BLaER1 treated with 17β-estradiol and CSF1 and Interleukin-3, amounts not matched to agents 10 nM and 100 nM (cell line): ENCODE measurements around the gene RBM45.
"Not testable (repeated sequence)": the region's sequence is repeated elsewhere in the genome, so short reads cannot be mapped to it uniquely, and the experiment has no call there.

ENCODE experiments used
- H3K27ac ChIP-seq, 11 experiments: shearing (Covaris generic); formaldehyde crosslinking; 2 replicates each; pipeline ENCODE4 v1.8.1; 2022
- H3K27me3 ChIP-seq, 11 experiments: shearing (Covaris generic); formaldehyde crosslinking; 2 replicates each; pipeline ENCODE4 v1.8.1; 2022
- H3K36me3 ChIP-seq, 11 experiments: shearing (Covaris generic); formaldehyde crosslinking; 2 replicates each; pipeline ENCODE4 v1.8.1; 2022
- H3K4me1 ChIP-seq, 10 experiments: shearing (Covaris generic); formaldehyde crosslinking; 2 replicates each; pipeline ENCODE4 v1.8.1; 2022
- H3K4me2 ChIP-seq, 11 experiments: shearing (Covaris generic); formaldehyde crosslinking; 2 replicates each; pipeline ENCODE4 v1.8.1; 2022
- H3K4me3 ChIP-seq, 10 experiments: shearing (Covaris generic); formaldehyde crosslinking; 2 replicates each; pipeline ENCODE4 v1.8.1; 2022
- H3K9ac ChIP-seq, 11 experiments: shearing (Covaris generic); formaldehyde crosslinking; 2 replicates each; pipeline ENCODE4 v1.8.1; 2022
- H3K9me3 ChIP-seq, 11 experiments: shearing (Covaris generic); formaldehyde crosslinking; replicated peaks in 1 of 11; 2 replicates each; pipeline ENCODE4 v1.8.1; 2022
- H4K20me1 ChIP-seq, 11 experiments: shearing (Covaris generic); formaldehyde crosslinking; 2 replicates each; pipeline ENCODE4 v1.8.1; 2022
- Cebpa-rat ChIP-seq, 11 experiments: shearing (Covaris generic); IDR thresholded peaks; 2 replicates each; pipeline ENCODE4 v1.8.1; 2022

Gene RBM45

DNA sequence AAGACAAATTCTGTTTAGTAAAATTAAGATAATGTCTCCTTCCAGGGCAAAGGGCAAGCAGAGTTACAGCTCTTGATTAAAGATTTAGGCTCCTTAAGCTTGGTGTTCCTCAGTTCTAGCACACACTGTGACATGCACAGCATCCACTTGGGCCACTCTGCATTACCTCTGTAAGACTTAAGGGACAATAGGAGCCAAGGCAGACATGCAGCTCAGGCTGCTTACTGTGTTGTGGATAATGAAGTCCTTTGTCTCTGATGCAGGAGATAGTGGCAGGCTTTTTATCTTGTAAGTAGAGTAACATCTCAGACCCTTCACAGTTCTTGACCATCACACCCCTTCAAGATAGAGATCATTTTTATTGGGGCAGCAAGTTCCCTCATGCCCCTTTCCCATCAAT lies 31.2 kb downstream of the RBM45 start:
- TF ChIP-seq Cebpa-rat (IDR thresholded peaks at IDR 0.05): no peak
- Histone ChIP-seq H3K4me1 (peaks cover 0 to 9% (median 0%) of the 10 kb centered on the region in 10 experiments; a peak in 1 of 20 replicates), H3K4me3 (no peak overlapping the region), H3K36me3 (no peaks in the 10 kb centered on the region), H3K27ac (no peak overlapping the region), H3K9me3 (no peaks in the 10 kb centered on the region), H3K27me3 (no peaks in the 10 kb centered on the region), H3K4me2 (no peak overlapping the region), H4K20me1 (no peaks in the 10 kb centered on the region), H3K9ac (no peak overlapping the region)

DNA sequence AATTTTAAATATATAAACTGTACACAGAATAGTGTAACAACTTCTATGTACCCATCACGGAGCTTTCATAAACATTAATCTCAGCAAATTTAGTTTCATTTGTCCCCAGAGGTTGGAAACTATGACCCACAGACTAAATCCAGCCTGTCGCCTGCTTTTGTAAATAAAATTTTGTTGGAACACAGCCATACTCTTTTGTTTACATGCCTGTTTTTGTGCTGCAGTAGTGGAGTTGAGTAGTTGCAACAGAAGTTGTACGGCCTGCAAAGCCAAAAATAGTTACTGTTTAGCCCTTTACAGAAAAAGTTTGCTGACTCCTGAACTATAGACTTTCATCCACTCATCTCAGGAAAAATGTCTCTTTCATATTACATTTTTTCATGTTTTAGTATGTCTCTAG lies 39.8 kb downstream of the RBM45 start:
- no peaks in the 10 kb centered on the region for H3K36me3 ChIP-seq
- H4K20me1 ChIP-seq: no peaks in the 10 kb centered on the region
- peaks cover 17 to 21% (median 19%) of the 10 kb centered on the region in 11 experiments for H3K9me3 ChIP-seq
- H3K27me3 ChIP-seq: no peaks in the 10 kb centered on the region
- TF ChIP-seq Cebpa-rat (IDR thresholded peaks at IDR 0.05): no peak
- peak overlapping the region in 2 of 11 experiments; percentile 47 to 52; a peak in 2 of 22 replicates for H3K4me2 ChIP-seq
- H3K27ac ChIP-seq: peak overlapping the region in 1 of 11 experiments; percentile 17; a peak in 1 of 22 replicates
- peaks cover 0 to 10% (median 0%) of the 10 kb centered on the region in 10 experiments; a peak in 4 of 20 replicates for H3K4me1 ChIP-seq
- H3K4me3 ChIP-seq: no peak overlapping the region
- no peak overlapping the region for H3K9ac ChIP-seq

DNA sequence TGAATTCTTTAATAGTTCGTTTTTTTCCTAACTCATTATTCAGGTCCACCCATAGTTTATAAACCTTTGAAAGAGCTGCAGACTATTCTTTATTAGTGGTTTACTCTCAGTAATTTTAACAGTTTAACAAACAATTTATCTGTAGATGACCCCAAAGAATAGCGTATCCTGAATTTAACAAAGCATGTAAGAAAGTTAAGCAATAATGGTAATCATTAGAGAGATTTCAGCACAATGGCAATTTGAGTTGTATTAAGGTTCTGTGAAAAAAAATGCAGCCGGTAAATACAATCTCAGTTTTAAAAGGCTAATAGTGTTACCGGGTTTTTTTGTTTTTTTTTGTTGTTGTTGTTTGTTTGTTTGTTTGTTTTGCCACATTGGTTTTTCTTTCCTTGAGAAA lies 40.3 kb downstream of the RBM45 start:
- Histone ChIP-seq H3K36me3 (no peaks in the 10 kb centered on the region), H3K4me3 (no peak overlapping the region), H3K4me1 (peaks cover 0 to 11% (median 0%) of the 10 kb centered on the region in 10 experiments; a peak in 4 of 20 replicates), H4K20me1 (no peaks in the 10 kb centered on the region), H3K27me3 (no peaks in the 10 kb centered on the region), H3K4me2 (peak overlapping the region in 2 of 11 experiments; percentile 47 to 52; a peak in 2 of 22 replicates), H3K27ac (no peak overlapping the region), H3K9me3 (peaks cover 17 to 23% (median 19%) of the 10 kb centered on the region in 11 experiments), H3K9ac (no peak overlapping the region)
- no peak for TF ChIP-seq Cebpa-rat (IDR thresholded peaks at IDR 0.05)

DNA sequence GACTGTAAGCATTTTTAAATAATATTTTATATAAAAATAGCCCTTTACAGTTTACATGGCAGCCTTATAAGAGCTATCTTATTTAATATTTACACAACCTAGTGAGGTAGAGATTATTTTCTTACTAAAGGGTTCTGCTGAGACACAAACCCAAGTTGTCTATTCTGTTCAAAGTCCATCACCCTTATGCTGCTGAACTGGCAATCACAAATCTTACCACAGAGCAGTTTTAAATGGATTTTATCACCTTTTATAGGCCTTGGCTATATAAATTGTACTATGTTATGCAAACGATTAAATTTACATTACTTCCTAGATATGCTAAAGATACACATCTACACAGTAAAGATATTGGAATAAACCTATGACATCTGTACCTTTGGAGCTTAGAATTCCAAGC lies 40.7 kb downstream of the RBM45 start:
- Histone ChIP-seq H3K27me3 (no peaks in the 10 kb centered on the region), H3K4me2 (no peak overlapping the region), H3K36me3 (no peaks in the 10 kb centered on the region), H3K4me3 (no peak overlapping the region), H3K9ac (no peak overlapping the region), H3K27ac (no peak overlapping the region), H3K9me3 (peaks cover 17 to 27% (median 19%) of the 10 kb centered on the region in 11 experiments), H4K20me1 (no peaks in the 10 kb centered on the region), H3K4me1 (peaks cover 0 to 15% (median 0%) of the 10 kb centered on the region in 10 experiments; a peak in 5 of 20 replicates)
- TF ChIP-seq Cebpa-rat (IDR thresholded peaks at IDR 0.05): no peak

DNA sequence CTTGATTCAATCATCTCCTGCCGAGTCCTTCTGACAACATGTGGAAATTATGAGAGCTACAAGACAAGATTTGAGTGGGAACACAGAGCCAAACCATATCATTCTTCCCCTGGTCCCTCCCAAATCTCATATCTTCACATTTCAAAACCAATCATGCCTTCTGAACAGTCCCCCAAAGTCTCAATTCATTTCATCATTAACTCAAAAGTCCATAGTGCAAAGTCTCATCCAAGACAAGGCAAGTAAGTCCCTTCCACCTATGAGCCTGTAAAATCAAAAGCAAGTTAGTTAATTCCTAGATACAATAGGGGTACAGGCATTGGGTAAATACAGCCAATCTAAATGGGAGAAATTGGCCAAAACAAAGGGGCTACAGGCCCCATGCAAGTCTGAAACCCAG lies 41.6 kb downstream of the RBM45 start:
- Histone ChIP-seq H3K9me3 (peaks cover 17 to 27% (median 19%) of the 10 kb centered on the region in 11 experiments), H3K4me1 (peaks cover 0 to 21% (median 0%) of the 10 kb centered on the region in 10 experiments; a peak in 5 of 20 replicates)
- H3K9ac ChIP-seq, H3K27ac ChIP-seq, H4K20me1 ChIP-seq, H3K36me3 ChIP-seq, H3K4me3 ChIP-seq, H3K27me3 ChIP-seq, H3K4me2 ChIP-seq: not testable (repeated sequence)

DNA sequence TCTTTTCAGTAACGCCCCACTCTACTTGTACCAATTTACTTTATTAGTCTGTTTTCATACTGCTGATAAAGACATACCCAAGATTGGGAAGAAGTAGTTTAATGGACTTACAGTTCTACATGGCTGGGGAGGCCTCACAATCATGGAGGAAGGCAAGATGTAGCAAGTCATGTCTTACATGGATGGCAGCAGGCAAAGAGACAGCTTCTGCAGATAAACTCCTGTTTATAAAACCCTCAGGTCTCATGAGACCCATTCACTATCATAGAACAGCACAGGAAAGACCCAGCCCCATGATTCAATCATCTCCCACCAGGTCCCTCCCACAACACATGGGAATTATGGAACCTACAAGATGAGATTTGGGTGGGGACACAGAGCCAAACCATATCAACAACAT lies 43.3 kb downstream of the RBM45 start:
- Histone ChIP-seq H3K4me1 (peaks cover 0 to 21% (median 0%) of the 10 kb centered on the region in 10 experiments; a peak in 5 of 20 replicates), H3K27me3 (no peaks in the 10 kb centered on the region), H4K20me1 (no peaks in the 10 kb centered on the region), H3K4me2 (no peak overlapping the region), H3K36me3 (no peaks in the 10 kb centered on the region), H3K4me3 (no peak overlapping the region), H3K9me3 (peaks cover 17 to 27% (median 19%) of the 10 kb centered on the region in 11 experiments), H3K27ac (no peak overlapping the region), H3K9ac (no peak overlapping the region)
- TF ChIP-seq Cebpa-rat (IDR thresholded peaks at IDR 0.05): no peak

GRCh38 chr2:178157574-178157973 lies 45.3 kb downstream of the RBM45 start:
- Histone ChIP-seq H3K36me3 (no peaks in the 10 kb centered on the region), H4K20me1 (no peaks in the 10 kb centered on the region), H3K4me3 (no peak overlapping the region), H3K4me2 (peak overlapping the region in 2 of 11 experiments; percentile 28 to 36; a peak in 2 of 22 replicates), H3K9ac (no peak overlapping the region), H3K27me3 (no peaks in the 10 kb centered on the region), H3K27ac (no peak overlapping the region), H3K9me3 (peaks cover 17 to 27% (median 19%) of the 10 kb centered on the region in 11 experiments), H3K4me1 (peaks cover 0 to 12% (median 0%) of the 10 kb centered on the region in 10 experiments; a peak in 4 of 20 replicates)
- no peak for TF ChIP-seq Cebpa-rat (IDR thresholded peaks at IDR 0.05)

DNA sequence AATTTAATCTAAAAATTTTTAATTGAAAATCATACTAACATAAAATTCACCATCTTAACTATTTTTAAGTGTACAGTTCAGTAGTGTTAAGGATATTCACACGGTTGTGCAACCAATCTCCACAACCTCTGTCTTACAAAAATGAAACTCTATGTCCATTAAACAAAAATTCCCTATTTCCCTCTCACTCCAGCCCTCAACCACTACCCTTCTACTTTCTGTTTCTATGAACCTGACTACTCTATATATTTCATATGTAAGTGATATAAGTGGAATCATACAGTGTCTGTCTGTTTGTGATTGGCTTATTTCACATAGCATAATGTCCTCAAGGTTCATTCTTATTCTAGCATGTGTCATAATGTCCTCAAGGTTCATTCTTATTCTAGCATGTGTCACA lies 47.7 kb downstream of the RBM45 start:
- H3K4me3 ChIP-seq: no peak overlapping the region
- H3K36me3 ChIP-seq: no peaks in the 10 kb centered on the region
- no peak overlapping the region for H3K27ac ChIP-seq
- no peaks in the 10 kb centered on the region for H3K27me3 ChIP-seq
- TF ChIP-seq Cebpa-rat (IDR thresholded peaks at IDR 0.05): no peak
- no peak overlapping the region for H3K9ac ChIP-seq
- H3K9me3 ChIP-seq: peaks cover 9 to 16% (median 11%) of the 10 kb centered on the region in 11 experiments
- H3K4me1 ChIP-seq: peaks cover 0 to 29% (median 3%) of the 10 kb centered on the region in 10 experiments; a peak in 8 of 20 replicates
- no peak overlapping the region for H3K4me2 ChIP-seq
- H4K20me1 ChIP-seq: no peaks in the 10 kb centered on the region

DNA sequence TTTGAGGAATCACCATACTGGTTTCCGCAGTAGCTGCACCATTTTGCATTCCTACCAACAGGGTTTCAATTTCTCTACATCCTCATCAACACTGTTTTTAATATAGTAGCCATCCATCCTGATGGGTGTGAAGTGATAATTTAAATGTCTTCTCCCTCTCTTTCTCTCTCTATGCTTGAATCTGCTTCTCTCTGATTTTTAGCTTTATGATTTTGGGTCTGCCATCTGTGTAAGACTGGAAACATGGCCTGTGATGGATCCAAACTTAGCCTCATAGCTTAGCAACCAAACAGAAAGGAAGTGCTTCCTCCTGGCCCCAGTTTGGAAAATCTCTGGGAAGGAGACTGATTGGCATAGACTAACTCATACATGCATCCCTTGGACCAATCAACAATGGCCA lies 48.4 kb downstream of the RBM45 start:
- Histone ChIP-seq H3K4me1 (peaks cover 0 to 29% (median 3%) of the 10 kb centered on the region in 10 experiments; a peak in 8 of 20 replicates), H3K4me2 (no peak overlapping the region), H3K4me3 (no peak overlapping the region), H3K9me3 (peaks cover 3 to 10% (median 4%) of the 10 kb centered on the region in 11 experiments; a peak in 21 of 22 replicates), H3K36me3 (no peaks in the 10 kb centered on the region), H3K27ac (no peak overlapping the region), H4K20me1 (no peaks in the 10 kb centered on the region), H3K27me3 (no peaks in the 10 kb centered on the region), H3K9ac (no peak overlapping the region)
- no peak for TF ChIP-seq Cebpa-rat (IDR thresholded peaks at IDR 0.05)

GRCh38 chr2:178163395-178163794 lies 51.2 kb downstream of the RBM45 start:
- Histone ChIP-seq H3K9me3 (no peaks in the 10 kb centered on the region), H3K36me3 (no peaks in the 10 kb centered on the region), H3K9ac (no peak overlapping the region), H4K20me1 (no peaks in the 10 kb centered on the region), H3K4me1 (peaks cover 0 to 20% (median 4%) of the 10 kb centered on the region in 10 experiments; a peak in 9 of 20 replicates), H3K27ac (no peak overlapping the region; a peak in 1 of 22 replicates), H3K4me3 (no peak overlapping the region), H3K27me3 (no peaks in the 10 kb centered on the region), H3K4me2 (peak overlapping the region in 7 of 11 experiments; percentile 8 to 74 (median 45); a peak in 12 of 22 replicates)
- TF ChIP-seq Cebpa-rat (IDR thresholded peaks at IDR 0.05): no peak
